NB4 (cell line): ENCODE measurements around the gene TRERF1.

Experiments used
- DNase-seq: peaks from one replicate; pipeline ENCODE4 v3.0.0; 2010; ENCODE audit warnings: low read depth
- H3K4me3 ChIP-seq: one replicate; pipeline ENCODE4 v1.5.1; 2011; ENCODE audit warnings: mild to moderate bottlenecking, low read depth, low read length, moderate library complexity
- MAX ChIP-seq: IDR thresholded peaks from 2 replicates; pipeline ENCODE4 v1.6.1; 2011; ENCODE audit warnings: low read depth, low read length
- MYC ChIP-seq: IDR thresholded peaks from 2 replicates; pipeline ENCODE4 v1.6.1; 2011; ENCODE audit warnings: low read depth, low read length
- POLR2A ChIP-seq: IDR thresholded peaks from 2 replicates; pipeline ENCODE4 v1.6.1; 2011; ENCODE audit warnings: mild to moderate bottlenecking; ENCODE audit not compliant: insufficient read length; ENCODE audit errors: extremely low read depth
- TF ChIP-seq, protein P1 (sequence below): IDR thresholded peaks from one replicate; pipeline ENCODE4 v1.5.1; 2012; ENCODE audit warnings: low read depth, low read length

Gene TRERF1

GRCh38 chr6:42302411-42302810, 149.3 kb downstream of the TRERF1 start:
- H3K4me3 ChIP-seq = no peak overlapping the region
- TF ChIP-seq POLR2A (no peak), MYC (no peak), MAX (no peak)
- TF ChIP-seq, protein P1, sequence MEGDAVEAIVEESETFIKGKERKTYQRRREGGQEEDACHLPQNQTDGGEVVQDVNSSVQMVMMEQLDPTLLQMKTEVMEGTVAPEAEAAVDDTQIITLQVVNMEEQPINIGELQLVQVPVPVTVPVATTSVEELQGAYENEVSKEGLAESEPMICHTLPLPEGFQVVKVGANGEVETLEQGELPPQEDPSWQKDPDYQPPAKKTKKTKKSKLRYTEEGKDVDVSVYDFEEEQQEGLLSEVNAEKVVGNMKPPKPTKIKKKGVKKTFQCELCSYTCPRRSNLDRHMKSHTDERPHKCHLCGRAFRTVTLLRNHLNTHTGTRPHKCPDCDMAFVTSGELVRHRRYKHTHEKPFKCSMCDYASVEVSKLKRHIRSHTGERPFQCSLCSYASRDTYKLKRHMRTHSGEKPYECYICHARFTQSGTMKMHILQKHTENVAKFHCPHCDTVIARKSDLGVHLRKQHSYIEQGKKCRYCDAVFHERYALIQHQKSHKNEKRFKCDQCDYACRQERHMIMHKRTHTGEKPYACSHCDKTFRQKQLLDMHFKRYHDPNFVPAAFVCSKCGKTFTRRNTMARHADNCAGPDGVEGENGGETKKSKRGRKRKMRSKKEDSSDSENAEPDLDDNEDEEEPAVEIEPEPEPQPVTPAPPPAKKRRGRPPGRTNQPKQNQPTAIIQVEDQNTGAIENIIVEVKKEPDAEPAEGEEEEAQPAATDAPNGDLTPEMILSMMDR = no peak
- no peak for DNase-seq

DNA sequence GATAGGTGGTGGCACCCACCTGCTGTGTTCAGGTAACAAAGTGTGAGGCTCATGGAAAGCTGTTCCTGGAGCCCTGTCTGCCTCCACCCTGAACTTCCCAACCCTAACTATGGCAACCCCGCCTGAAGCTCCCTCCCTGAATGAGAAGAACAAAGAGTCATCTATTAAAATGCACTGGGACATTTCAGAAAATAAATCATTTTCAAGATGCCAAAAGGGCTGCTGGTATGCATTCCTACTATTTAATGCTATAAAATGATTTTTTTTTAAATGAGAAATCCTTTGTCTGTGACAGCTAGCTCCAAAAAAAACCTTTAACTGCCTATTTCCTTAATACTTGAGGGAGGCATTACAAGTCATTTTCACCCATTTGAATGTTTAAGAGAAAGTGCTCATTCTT, 149.7 kb downstream of the TRERF1 start:
- no peak for DNase-seq
- no peak overlapping the region for H3K4me3 ChIP-seq
- TF ChIP-seq MAX = no peak
- no peak for TF ChIP-seq MYC

GRCh38 chr6:42300701-42301100, 151.0 kb downstream of the TRERF1 start:
- TF ChIP-seq MAX (no peak), POLR2A (no peak), MYC (no peak)
- TF ChIP-seq, protein P1 = no peak
- no peak for DNase-seq
- H3K4me3 ChIP-seq = no peak overlapping the region

DNA sequence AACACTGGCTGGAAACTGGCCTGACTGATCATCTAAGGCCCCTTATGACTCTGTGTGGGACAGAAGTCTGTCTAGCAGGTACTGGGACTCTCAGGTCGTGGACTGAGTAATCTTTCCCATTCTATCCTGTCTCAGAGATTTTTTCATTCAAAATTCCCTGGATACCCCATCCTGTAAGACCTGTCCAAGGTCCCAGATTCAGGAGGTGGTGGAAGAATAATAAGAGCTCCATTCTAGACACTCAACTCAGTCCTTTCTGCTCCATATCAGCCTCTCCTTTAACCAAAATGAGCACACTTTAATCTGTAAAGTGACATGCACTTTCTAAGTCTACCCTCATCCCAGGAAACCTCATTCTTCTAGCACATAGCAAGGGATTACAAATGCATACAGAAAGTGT, 151.5 kb downstream of the TRERF1 start:
- no peak for DNase-seq

DNA sequence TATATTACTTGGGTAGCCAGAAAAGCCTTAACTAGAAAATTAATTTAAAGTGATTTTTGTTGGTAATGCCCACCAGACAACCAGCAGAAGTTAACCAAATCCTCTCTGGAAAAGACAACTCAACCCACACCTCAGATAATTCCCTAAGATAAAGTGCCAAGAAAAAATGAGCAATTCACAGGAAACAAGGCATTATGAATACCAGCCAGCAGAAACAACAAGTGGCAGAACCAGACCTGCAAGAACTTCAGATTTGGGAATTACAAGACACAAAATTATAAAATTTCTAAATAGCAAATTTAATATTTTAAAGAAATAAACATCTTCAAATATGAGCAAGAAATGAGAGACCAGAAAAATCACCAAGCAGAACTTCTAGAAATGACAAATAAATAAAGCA, 154.1 kb downstream of the TRERF1 start:
- TF ChIP-seq, protein P1 = no peak
- no peak for TF ChIP-seq POLR2A
- TF ChIP-seq MYC = no peak
- TF ChIP-seq MAX = no peak
- no peak overlapping the region for H3K4me3 ChIP-seq
- no peak for DNase-seq

More for the DNA sequence above, 151.5 kb downstream of the TRERF1 start:
- no peak overlapping the region for H3K4me3 ChIP-seq
- TF ChIP-seq MYC (no peak), MAX (no peak), POLR2A (no peak)
- TF ChIP-seq, protein P1 = no peak

- H3K4me3 ChIP-seq = no peak overlapping the region
- no peak for DNase-seq
- TF ChIP-seq MYC (no peak), MAX (no peak), POLR2A (no peak)
- TF ChIP-seq, protein P1 = no peak
Observed at GRCh38 chr6:42296614-42297013, 155.1 kb downstream of the TRERF1 start.
